Duodenal mucosa (tissue), 2 donors: Measurements from ENCODE around the gene BMP2K.
"Not testable (repeated sequence)": the region's sequence is repeated elsewhere in the genome, so short reads cannot be mapped to it uniquely, and the experiment has no call there.

ENCODE experiments used
- H3K27ac ChIP-seq: one replicate; pipeline ENCODE4 v1.7.0; 2013; ENCODE audit warnings: low read depth, low read length
- H3K27me3 ChIP-seq, 2 donors: one replicate each; pipeline ENCODE4 v1.7.0; 2013; ENCODE audit warnings: low read length in 2 of 2, control low read depth in 1 of 2; ENCODE audit not compliant: insufficient read depth in 2 of 2, control insufficient read depth in 1 of 2
- H3K36me3 ChIP-seq, 2 donors: one replicate each; pipeline ENCODE4 v1.7.0; 2013; ENCODE audit warnings: low read length in 2 of 2, control low read depth in 1 of 2; ENCODE audit not compliant: insufficient read depth in 2 of 2, control insufficient read depth in 1 of 2
- H3K4me1 ChIP-seq, 2 donors: one replicate each; pipeline ENCODE4 v1.7.0; 2013; ENCODE audit warnings: low read length in 2 of 2, control low read depth in 1 of 2; ENCODE audit not compliant: insufficient read depth in 2 of 2, control insufficient read depth in 1 of 2
- H3K4me3 ChIP-seq, 2 donors: one replicate each; pipeline ENCODE4 v1.7.0; 2013; ENCODE audit warnings: low read length in 2 of 2, low read depth in 1 of 2
- H3K9ac ChIP-seq, 2 donors: one replicate each; pipeline ENCODE4 v1.7.0; 2013; ENCODE audit warnings: low read length in 2 of 2, low read depth in 1 of 2
- H3K9me3 ChIP-seq, 2 donors: one replicate each; pipeline ENCODE4 v1.7.0; 2013; ENCODE audit warnings: low read length in 2 of 2, control low read depth in 1 of 2; ENCODE audit not compliant: control insufficient read depth in 1 of 2

BMP2K gene

DNA sequence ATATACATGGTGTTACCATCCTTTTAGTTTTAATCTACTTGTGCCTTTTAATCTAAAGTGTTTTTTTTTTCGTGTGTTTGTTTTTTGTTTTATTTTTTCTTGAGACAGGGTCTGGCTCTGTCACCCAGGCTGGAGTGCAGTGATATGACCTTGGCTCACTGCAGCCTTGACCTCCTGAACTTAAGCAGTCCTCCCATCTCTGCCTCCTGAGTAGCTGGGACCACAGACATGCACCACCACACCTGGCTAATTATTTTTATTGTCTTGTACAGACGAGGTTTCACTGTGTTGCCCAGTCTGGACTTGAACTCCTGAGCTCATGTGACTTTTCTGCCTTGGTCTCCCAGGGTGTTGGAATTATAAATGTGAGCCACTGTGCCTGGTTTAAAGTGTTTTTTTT is 33.1 kb downstream of the BMP2K start:
- no peaks in the 10 kb centered on the region for H3K9me3 ChIP-seq
- H3K9ac ChIP-seq: no peak overlapping the region
- H3K27me3 ChIP-seq: no peaks in the 10 kb centered on the region
- H3K27ac ChIP-seq: no peak overlapping the region
- H3K4me1 ChIP-seq: peaks cover 0 to 4% of the 10 kb centered on the region in 2 donors
- H3K36me3 ChIP-seq: no peaks in the 10 kb centered on the region
- no peak overlapping the region for H3K4me3 ChIP-seq

DNA sequence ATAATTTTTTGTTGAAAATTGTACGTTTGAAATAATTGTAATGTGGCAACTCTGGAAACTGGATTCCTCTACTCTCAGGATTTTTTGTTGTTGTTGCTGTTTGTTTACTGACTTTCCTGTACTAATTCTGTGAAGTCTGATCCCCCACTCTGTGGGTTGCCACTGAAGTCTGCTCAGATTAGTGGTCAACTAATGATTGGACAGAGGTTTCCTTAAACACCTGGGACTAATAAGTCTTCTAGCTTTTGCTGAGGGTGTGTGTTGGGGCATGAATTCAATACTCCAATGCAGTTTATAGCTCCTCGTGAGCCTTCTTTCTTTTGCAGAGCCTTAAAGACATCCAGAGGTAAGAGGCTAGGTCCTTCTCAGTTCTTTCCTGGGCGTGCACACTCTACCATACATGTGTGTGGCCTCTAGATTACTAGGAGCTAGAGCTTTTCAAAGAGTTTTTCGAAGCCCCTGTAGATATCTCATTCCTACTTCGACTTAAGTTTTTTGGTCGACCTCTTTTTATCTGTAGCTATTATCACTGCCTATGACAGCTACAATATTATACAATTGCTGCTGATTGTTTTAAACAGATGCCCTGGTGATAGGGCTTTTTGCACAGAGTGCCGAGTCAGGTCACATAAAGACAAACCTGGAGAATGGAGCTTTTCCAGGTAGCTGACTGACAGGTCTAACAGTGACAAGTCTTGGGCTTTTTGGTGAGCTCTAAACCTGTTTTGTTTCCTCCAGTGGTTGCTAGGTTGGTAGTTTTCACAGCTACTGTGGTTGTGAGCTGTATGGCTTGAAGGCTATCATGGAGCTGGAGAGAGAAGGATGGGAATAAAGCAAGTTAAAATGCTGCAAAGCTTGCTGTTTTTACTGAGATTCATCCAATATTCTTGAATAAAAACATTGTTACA is 34.0 kb downstream of the BMP2K start:
- no peaks in the 10 kb centered on the region for H3K27me3 ChIP-seq
- no peak overlapping the region for H3K4me3 ChIP-seq
- peaks cover 0 to 4% of the 10 kb centered on the region in 2 donors for H3K4me1 ChIP-seq
- H3K9ac ChIP-seq: no peak overlapping the region
- no peaks in the 10 kb centered on the region for H3K9me3 ChIP-seq
- H3K27ac ChIP-seq: no peak overlapping the region
- H3K36me3 ChIP-seq: no peaks in the 10 kb centered on the region

DNA sequence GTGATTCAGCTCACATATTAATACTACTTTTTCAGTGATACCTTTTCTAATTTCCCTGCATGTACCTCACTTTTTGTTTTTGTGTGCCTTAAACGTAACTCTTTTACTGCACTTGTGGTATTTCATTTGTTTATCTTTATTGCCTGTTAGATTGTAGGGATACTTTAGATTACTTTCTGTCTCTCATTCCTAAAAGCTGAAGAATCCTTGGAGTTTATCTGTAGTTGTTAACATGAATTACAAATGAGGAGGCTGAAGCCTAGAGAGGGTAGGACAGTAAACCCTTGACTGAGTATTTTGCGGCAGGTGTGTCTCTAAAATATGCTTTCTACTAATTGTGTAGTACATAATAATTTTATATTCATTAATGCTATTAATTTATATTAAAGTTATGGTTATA is 34.9 kb downstream of the BMP2K start:
- Histone ChIP-seq H3K36me3 (no peaks in the 10 kb centered on the region), H3K9me3 (no peaks in the 10 kb centered on the region), H3K27me3 (no peaks in the 10 kb centered on the region), H3K9ac (no peak overlapping the region), H3K4me3 (no peak overlapping the region), H3K27ac (no peak overlapping the region), H3K4me1 (peaks cover 0 to 4% of the 10 kb centered on the region in 2 donors)

DNA sequence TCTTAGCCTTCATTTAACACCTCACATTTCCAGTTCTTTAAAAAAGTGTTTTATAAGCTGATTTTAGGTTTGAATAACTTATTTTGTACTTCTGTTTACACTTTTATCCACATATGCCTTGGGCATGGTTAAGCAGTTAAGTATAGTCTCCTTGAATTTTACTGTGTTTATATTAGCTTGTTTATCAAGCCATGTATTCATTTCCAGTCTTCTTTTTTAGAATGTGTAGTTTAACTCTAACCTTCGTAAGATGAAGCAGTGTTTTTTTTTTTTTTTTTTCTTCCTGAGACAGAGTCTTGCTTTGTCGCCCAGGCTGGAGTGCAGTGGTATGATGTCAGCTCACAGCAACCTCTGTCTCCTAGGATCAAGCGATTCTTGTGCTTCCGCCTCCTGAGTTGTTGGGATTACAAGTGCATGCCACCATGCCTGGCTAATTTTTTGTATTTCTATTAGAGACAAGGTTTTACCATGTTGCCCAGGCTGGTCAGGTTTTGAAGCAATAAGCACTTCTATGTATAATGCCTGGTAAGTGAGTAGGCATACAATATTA is 42.5 kb downstream of the BMP2K start:
- Histone ChIP-seq H3K27me3 (no peaks in the 10 kb centered on the region), H3K36me3 (no peaks in the 10 kb centered on the region), H3K9me3 (no peaks in the 10 kb centered on the region), H3K4me3 (no peak overlapping the region), H3K27ac (no peak overlapping the region), H3K9ac (no peak overlapping the region), H3K4me1 (no peaks in the 10 kb centered on the region)

DNA sequence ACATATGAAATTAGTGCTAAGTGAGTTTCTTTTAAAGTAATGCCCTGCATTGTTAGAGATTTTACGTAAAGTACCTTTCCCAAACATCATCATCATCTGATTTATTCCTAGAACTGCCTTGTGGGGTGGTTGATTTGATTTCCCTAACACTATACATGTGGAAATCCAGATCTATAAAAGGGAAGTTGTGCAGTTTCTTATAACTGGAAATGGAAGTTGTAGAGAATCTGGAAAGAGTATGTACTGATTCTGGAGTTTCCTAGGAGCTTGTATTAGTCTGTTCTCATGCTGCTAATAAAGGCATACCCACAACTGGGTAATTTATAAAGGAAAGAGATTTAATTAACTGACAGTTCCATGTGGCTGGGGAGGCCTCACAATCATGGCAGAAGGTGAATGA is 47.9 kb downstream of the BMP2K start:
- H3K4me3 ChIP-seq: no peak overlapping the region

DNA sequence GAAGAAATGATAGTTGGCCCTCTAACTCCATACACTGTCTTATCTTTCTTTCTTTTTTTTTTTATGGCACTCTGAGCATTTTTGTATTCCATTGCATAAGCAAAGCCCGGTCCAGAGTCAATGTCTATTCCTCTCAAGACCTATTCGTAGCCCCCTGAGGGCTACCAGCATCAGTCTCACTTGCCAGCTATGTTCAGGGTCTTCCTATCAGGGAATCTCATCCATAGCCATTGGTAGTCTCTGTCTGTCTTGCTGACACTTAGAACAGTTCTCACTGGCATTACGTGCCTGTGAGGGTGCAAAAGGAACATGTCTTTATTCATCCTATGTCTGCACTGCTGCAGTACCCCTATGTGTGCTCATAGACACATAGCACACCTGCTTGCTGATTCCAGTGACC is 51.0 kb downstream of the BMP2K start:
- peaks cover 12 to 16% of the 10 kb centered on the region in 2 donors for H3K36me3 ChIP-seq
- no peaks in the 10 kb centered on the region for H3K9me3 ChIP-seq
- no peak overlapping the region for H3K9ac ChIP-seq
- no peaks in the 10 kb centered on the region for H3K4me1 ChIP-seq
- no peaks in the 10 kb centered on the region for H3K27me3 ChIP-seq
- H3K4me3 ChIP-seq: no peak overlapping the region
- no peak overlapping the region for H3K27ac ChIP-seq

More for the DNA sequence above, 47.9 kb downstream of the BMP2K start:
- H3K27ac ChIP-seq: no peak overlapping the region
- H3K36me3 ChIP-seq: peaks cover 9 to 16% of the 10 kb centered on the region in 2 donors
- no peak overlapping the region for H3K9ac ChIP-seq
- no peaks in the 10 kb centered on the region for H3K4me1 ChIP-seq
- no peaks in the 10 kb centered on the region for H3K27me3 ChIP-seq
- H3K9me3 ChIP-seq: no peaks in the 10 kb centered on the region

DNA sequence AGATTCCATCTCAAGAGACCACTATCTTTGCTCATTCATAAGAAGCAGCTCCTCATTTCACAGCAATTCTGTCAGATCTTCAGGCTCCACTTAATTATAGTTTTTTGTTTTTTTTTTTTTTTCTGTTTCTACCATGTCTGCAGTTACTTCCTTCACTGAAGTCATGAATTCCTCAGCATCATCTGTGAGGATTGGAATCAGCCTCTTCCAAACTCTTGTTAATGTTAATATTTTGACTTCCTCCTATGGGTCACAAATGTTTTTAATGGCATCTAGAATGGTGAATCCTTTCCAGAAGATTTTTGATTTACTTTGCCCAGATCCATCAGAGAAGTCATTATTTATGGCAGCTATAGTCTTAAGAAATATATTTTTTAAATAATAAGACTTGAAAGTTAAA is 53.1 kb downstream of the BMP2K start:
- H3K4me1 ChIP-seq: no peaks in the 10 kb centered on the region
- H3K36me3 ChIP-seq: peaks cover 12 to 16% of the 10 kb centered on the region in 2 donors
- H3K27ac ChIP-seq: no peak overlapping the region
- no peak overlapping the region for H3K4me3 ChIP-seq
- H3K9ac ChIP-seq: no peak overlapping the region
- H3K27me3 ChIP-seq: no peaks in the 10 kb centered on the region
- no peaks in the 10 kb centered on the region for H3K9me3 ChIP-seq

DNA sequence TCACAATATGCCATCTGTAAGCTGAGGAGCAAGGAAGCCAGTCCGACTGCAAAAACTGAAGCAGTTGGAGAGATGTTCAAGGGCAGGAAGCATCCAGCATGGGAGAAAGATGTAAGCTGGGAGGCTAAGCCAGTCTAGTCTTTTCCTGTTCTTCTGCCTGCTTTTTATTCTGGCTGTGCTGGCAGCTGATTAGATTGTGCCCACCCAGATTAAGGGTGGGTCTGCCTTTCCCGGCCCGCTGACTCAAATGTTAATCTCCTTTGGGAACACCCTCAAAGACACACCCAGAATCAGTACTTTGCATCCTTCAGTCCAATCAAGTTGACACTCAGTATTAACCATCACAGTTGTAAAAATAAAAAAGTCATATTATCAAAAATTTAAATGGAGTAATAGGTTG is 63.5 kb downstream of the BMP2K start:
- not testable (repeated sequence) for H3K27me3 ChIP-seq, H3K9me3 ChIP-seq, H3K4me3 ChIP-seq, H3K36me3 ChIP-seq, H3K4me1 ChIP-seq, H3K27ac ChIP-seq, H3K9ac ChIP-seq

DNA sequence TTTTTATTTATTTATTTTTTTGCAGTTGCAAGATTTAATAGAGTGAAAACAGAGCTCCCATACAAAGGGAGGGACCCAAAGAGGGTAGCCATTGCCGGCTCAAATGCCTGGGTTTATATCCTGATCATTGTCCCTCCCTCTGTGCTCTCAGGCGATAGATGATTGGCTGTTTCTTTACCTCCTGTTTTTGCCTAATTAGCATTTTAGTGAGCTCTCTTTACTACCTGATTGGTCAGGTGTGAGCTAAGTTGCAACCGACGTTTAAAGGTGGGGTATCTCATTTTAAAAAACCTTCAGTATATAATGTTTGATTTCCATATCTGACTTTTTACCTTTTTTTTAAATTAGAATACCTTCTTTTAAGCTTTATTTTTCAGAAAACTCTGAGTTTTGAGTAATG is 64.1 kb downstream of the BMP2K start:
- H3K36me3 ChIP-seq, H3K27me3 ChIP-seq, H3K27ac ChIP-seq, H3K9me3 ChIP-seq, H3K4me1 ChIP-seq, H3K9ac ChIP-seq, H3K4me3 ChIP-seq: not testable (repeated sequence)

DNA sequence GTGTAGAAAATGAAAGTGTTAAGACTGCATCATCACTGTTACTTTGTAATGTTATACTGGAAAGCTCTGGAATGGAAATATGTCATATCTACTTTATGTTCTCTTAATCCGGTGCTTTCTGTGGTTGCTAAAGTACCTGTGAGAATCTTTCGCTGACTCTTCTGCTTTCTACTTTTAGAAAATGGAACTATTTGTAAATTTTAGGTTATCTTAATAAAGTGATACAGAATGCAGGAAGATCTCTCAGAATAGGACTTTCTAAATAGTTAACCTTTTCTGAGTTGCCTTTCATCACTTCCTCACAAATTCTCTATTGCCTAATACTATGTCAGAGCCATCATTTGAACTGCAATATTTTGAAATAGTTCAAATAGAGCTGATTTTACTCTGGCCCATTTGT is 69.3 kb downstream of the BMP2K start:
- Histone ChIP-seq H3K27me3 (no peaks in the 10 kb centered on the region), H3K9me3 (no peaks in the 10 kb centered on the region), H3K27ac (no peak overlapping the region), H3K36me3 (no peaks in the 10 kb centered on the region), H3K4me3 (no peak overlapping the region), H3K9ac (no peak overlapping the region), H3K4me1 (no peaks in the 10 kb centered on the region)
